SH-SY5Y (cell line): ENCODE data around the gene LIFR.

Experiments used
- GATA2 ChIP-seq: IDR thresholded peaks from 2 replicates; pipeline ENCODE4 v1.6.1; 2011; ENCODE audit warnings: mild to moderate bottlenecking, low read depth, low read length
- GATA3 ChIP-seq: IDR thresholded peaks from 2 replicates; pipeline ENCODE4 v1.6.1; 2011; ENCODE audit warnings: low read depth, mild to moderate bottlenecking, low read length, moderate library complexity

DNA sequence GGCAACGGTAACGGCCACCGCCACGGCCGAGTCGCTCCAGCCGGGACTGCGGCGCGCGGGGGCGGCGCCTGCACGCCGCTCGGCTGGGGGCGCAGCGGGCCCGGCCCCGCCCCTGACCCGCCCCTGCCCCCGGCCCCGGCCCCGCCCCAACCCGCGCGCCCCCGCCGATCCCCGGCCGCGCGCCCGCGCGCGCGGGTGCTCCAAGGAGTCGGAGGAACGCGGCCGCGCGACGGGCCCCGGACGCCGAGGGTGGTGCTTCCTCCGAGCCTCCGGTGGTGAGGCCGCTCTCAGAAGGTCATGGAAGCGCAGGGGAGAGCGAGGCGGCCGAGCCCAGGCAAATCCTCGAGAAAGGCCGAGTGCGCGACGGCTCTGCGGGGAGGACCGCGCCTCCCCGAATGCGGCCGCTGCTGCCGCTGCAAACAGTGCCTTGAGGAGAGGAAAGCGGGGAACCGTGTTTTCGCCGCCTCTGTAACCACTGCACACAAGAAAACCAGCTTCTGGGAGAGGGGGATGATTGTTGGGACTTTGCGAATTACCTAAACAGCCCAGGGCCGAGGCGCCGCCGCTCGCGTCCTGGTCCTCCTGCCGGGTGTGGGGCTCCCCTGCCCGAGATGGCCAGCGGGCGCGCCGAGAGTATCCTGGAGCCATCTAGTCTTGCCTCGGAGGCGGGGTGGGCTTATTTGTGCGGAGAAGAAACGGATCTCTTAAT is at the start of gene LIFR:
- no peak for TF ChIP-seq GATA3
- TF ChIP-seq GATA2: no peak
